WI38 (cell line): Measurements from ENCODE around the gene MAP4K5.

Source experiments
- H3K4me3 ChIP-seq: 2 replicates; pipeline ENCODE4 v1.5.1; 2011; ENCODE audit warnings: low read depth, mild to moderate bottlenecking, control low read depth, low read length
- TF ChIP-seq, protein P1 (sequence below): IDR thresholded peaks from 2 replicates; pipeline ENCODE4 v1.5.1; 2012; ENCODE audit warnings: low read depth, mild to moderate bottlenecking, control low read depth, low read length

MAP4K5 gene

DNA sequence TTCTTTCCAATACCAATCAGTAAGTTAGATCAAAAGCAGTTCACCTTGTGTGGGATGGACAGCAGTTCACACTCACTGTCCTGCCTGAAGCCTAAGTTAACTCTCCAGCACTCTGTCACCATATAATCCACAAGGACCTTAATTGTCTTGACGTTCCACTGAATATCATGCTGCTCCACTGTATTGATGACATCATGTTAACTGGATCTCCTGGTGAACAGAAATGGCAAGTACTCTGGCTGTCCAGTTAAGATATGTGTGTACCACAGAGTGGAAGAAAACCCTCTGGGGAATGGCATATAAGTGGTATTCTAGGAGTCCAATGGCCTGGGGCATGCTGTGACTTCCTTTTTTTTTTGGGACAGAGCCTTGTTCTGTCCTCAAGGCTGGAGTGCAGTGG is 151.9 kb downstream of the MAP4K5 start:
- TF ChIP-seq, protein P1, sequence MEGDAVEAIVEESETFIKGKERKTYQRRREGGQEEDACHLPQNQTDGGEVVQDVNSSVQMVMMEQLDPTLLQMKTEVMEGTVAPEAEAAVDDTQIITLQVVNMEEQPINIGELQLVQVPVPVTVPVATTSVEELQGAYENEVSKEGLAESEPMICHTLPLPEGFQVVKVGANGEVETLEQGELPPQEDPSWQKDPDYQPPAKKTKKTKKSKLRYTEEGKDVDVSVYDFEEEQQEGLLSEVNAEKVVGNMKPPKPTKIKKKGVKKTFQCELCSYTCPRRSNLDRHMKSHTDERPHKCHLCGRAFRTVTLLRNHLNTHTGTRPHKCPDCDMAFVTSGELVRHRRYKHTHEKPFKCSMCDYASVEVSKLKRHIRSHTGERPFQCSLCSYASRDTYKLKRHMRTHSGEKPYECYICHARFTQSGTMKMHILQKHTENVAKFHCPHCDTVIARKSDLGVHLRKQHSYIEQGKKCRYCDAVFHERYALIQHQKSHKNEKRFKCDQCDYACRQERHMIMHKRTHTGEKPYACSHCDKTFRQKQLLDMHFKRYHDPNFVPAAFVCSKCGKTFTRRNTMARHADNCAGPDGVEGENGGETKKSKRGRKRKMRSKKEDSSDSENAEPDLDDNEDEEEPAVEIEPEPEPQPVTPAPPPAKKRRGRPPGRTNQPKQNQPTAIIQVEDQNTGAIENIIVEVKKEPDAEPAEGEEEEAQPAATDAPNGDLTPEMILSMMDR: no peak
- H3K4me3 ChIP-seq: no peak overlapping the region

DNA sequence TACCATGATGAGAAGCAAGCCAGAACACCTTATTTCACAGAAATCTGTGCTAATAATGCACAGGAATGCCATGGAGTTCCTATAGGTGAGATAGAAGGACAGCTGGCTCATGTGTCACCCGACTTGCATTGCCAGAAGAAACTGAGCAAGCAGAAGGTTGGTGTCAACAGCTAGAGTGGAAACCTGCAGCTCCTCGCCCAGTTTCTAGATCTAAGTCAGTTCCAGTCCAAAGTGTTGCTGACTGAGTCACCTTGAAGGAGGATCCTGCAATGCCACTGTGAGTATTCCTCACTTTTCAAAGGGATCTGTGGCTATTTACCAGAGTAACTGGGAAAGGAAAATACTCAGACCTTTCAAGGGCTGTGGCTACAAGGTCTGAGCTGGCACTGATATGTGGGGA is 152.8 kb downstream of the MAP4K5 start:
- H3K4me3 ChIP-seq: no peak overlapping the region
- TF ChIP-seq, protein P1: no peak

DNA sequence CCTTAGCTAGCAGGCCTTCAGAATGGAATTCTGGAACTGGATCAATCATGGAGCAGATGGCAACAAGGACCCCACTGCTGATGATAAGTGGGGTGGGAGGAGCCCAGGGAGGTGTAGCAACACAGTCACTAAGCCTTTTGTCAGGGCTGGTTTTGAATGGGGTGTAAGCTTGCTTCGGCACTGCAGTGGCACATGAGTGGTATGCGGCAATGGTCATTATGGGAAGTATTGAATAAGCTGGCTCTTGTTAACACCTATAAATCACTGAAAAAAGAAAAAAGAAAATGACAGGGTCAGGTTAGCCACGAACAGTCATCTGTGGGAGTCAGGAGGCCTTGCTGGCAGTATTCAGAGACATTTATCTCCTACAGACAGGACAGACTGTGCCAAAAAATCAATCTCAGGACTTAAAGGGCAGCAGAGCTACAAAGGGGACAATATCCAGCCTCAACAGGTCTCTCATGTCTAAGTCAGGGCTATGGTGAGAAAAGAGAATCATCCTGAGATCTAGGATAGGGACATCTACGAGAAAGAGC is 154.8 kb downstream of the MAP4K5 start:
- H3K4me3 ChIP-seq: no peak overlapping the region
- TF ChIP-seq, protein P1: no peak

DNA sequence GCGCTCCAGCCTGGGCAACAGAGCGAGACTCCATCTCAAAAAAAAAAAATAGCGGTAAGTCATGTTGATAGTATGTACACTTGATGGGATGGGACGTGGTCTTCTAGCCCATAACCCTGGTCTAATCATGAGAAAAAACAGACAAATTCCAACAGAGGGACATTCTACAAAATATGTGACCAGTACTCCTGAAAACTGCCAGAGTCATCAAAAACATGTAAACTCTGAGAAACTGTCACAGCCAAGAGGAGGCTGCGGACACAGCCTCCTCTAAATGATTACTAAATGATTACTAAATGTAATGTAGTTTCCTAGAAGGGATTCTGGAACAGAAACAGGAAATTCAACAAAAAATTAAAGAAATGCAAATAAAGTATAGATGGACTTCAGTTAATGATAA is 156.6 kb downstream of the MAP4K5 start:
- TF ChIP-seq, protein P1: no peak
- no peak overlapping the region for H3K4me3 ChIP-seq

GRCh38 chr14:50373959-50374358 is 158.4 kb downstream of the MAP4K5 start:
- TF ChIP-seq, protein P1: no peak
- H3K4me3 ChIP-seq: no peak overlapping the region

DNA sequence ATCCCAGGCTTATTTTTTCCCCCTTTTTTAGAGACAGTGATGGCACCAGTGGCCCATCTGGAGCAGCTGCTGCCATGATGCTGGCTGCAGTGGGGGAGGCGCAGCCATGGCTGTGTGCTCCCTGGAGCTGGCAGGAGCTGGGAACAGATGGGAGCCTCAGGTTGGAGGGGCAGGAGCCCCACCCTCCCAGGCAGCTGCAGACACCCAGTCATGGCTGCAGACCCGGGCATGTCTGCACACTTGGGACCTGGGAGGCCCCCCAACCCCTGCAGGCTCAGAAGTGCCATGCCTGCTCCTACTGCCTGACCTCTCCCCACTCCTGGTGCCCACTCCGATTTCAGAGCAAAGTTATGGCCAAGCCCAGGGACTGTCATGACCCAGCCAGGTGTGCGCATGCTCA is 160.8 kb downstream of the MAP4K5 start:
- TF ChIP-seq, protein P1: no peak
- no peak overlapping the region for H3K4me3 ChIP-seq
